ENCODE data around the gene COL4A4. TPM values are rescaled to one million over a fixed set of nuclear protein-coding genes. Genes with fewer than 3 reads are reported as not detected.

The COL4A4 gene
- total and polyA plus RNA-seq, 4 donors = 1.4 to 1.8 (median 1.7) TPM

- no peak for DNase-seq (ENCODE audit: low read depth in 4 of 6, low spot score in 6 of 6)
Observed at GRCh38 chr2:227043981-227044380, 120.0 kb downstream of the COL4A4 start.

GRCh38 chr2:227038550-227039189 lies 125.3 kb downstream of the COL4A4 start:
- no peaks in the 10 kb centered on the region for H3K36me3 ChIP-seq (ENCODE audit: control insufficient read depth, insufficient read depth, low read length)
- H3K9me3 ChIP-seq (ENCODE audit: control insufficient read depth, insufficient read depth, low read length) = no peaks in the 10 kb centered on the region
- peak in 2 of 6 donors; percentile 21 to 62 for DNase-seq (ENCODE audit: low read depth in 4 of 6, low spot score in 6 of 6)
- no peak overlapping the region for H3K27ac ChIP-seq (ENCODE audit: low read depth, low read length)
- no peaks in the 10 kb centered on the region for H3K27me3 ChIP-seq (ENCODE audit: control insufficient read depth, insufficient read depth, low read length)
- no CpG with 5 or more reads among the region's 1 CpG for WGBS (ENCODE audit: insufficient coverage)
- H3K4me1 ChIP-seq (ENCODE audit: control insufficient read depth, insufficient read depth, low read length) = no peaks in the 10 kb centered on the region
- H3K4me3 ChIP-seq (ENCODE audit: low read depth, low read length) = no peak overlapping the region

More at GRCh38 chr2:227043981-227044380, 120.0 kb downstream of the COL4A4 start:
- no CpG with 5 or more reads among the region's 3 CpGs for WGBS (ENCODE audit: insufficient coverage)
- H3K27me3 ChIP-seq (ENCODE audit: control insufficient read depth, insufficient read depth, low read length) = no peaks in the 10 kb centered on the region
- H3K4me1 ChIP-seq (ENCODE audit: control insufficient read depth, insufficient read depth, low read length) = no peaks in the 10 kb centered on the region
- H3K36me3 ChIP-seq (ENCODE audit: control insufficient read depth, insufficient read depth, low read length) = no peaks in the 10 kb centered on the region
- no peak overlapping the region for H3K27ac ChIP-seq (ENCODE audit: low read depth, low read length)
- H3K4me3 ChIP-seq (ENCODE audit: low read depth, low read length) = no peak overlapping the region
- no peaks in the 10 kb centered on the region for H3K9me3 ChIP-seq (ENCODE audit: control insufficient read depth, insufficient read depth, low read length)

GRCh38 chr2:227036527-227036926 lies 127.5 kb downstream of the COL4A4 start:
- Histone ChIP-seq H3K36me3 (ENCODE audit: control insufficient read depth, insufficient read depth, low read length) (no peaks in the 10 kb centered on the region), H3K27ac (ENCODE audit: low read depth, low read length) (no peak overlapping the region), H3K9me3 (ENCODE audit: control insufficient read depth, insufficient read depth, low read length) (no peaks in the 10 kb centered on the region), H3K4me3 (ENCODE audit: low read depth, low read length) (no peak overlapping the region), H3K27me3 (ENCODE audit: control insufficient read depth, insufficient read depth, low read length) (no peaks in the 10 kb centered on the region), H3K4me1 (ENCODE audit: control insufficient read depth, insufficient read depth, low read length) (no peaks in the 10 kb centered on the region)
- 30% methylated on average over 2 of the region's 3 CpGs for WGBS (ENCODE audit: insufficient coverage)
- DNase-seq (ENCODE audit: low read depth in 4 of 6, low spot score in 6 of 6) = no peak

GRCh38 chr2:227035711-227036367 lies 128.2 kb downstream of the COL4A4 start:
- Histone ChIP-seq H3K27ac (ENCODE audit: low read depth, low read length) (no peak overlapping the region), H3K9me3 (ENCODE audit: control insufficient read depth, insufficient read depth, low read length) (no peaks in the 10 kb centered on the region), H3K4me3 (ENCODE audit: low read depth, low read length) (no peak overlapping the region), H3K4me1 (ENCODE audit: control insufficient read depth, insufficient read depth, low read length) (no peaks in the 10 kb centered on the region), H3K27me3 (ENCODE audit: control insufficient read depth, insufficient read depth, low read length) (no peaks in the 10 kb centered on the region), H3K36me3 (ENCODE audit: control insufficient read depth, insufficient read depth, low read length) (no peaks in the 10 kb centered on the region)
- peak in 2 of 6 donors; percentile 20 to 55 for DNase-seq (ENCODE audit: low read depth in 4 of 6, low spot score in 6 of 6)
- 0% methylated on average over 1 of the region's 7 CpGs for WGBS (ENCODE audit: insufficient coverage)

- Histone ChIP-seq H3K4me3 (ENCODE audit: low read depth, low read length) (no peak overlapping the region), H3K9me3 (ENCODE audit: control insufficient read depth, insufficient read depth, low read length) (no peaks in the 10 kb centered on the region), H3K27ac (ENCODE audit: low read depth, low read length) (no peak overlapping the region), H3K27me3 (ENCODE audit: control insufficient read depth, insufficient read depth, low read length) (no peaks in the 10 kb centered on the region), H3K36me3 (ENCODE audit: control insufficient read depth, insufficient read depth, low read length) (no peaks in the 10 kb centered on the region), H3K4me1 (ENCODE audit: control insufficient read depth, insufficient read depth, low read length) (no peaks in the 10 kb centered on the region)
- DNase-seq (ENCODE audit: low read depth in 4 of 6, low spot score in 6 of 6) = peak in 2 of 6 donors; percentile 9 to 22
- WGBS (ENCODE audit: insufficient coverage) = 64% methylated on average over 13 of the region's 16 CpGs
Observed at GRCh38 chr2:227033471-227034148, 130.4 kb downstream of the COL4A4 start.

GRCh38 chr2:227031379-227031778 lies 132.6 kb downstream of the COL4A4 start:
- no peaks in the 10 kb centered on the region for H3K9me3 ChIP-seq (ENCODE audit: control insufficient read depth, insufficient read depth, low read length)
- no peak overlapping the region for H3K27ac ChIP-seq (ENCODE audit: low read depth, low read length)
- no peak for DNase-seq (ENCODE audit: low read depth in 4 of 6, low spot score in 6 of 6)
- WGBS (ENCODE audit: insufficient coverage) = 62% methylated on average over 3 of the region's 3 CpGs
- H3K4me1 ChIP-seq (ENCODE audit: control insufficient read depth, insufficient read depth, low read length) = no peaks in the 10 kb centered on the region
- H3K4me3 ChIP-seq (ENCODE audit: low read depth, low read length) = no peak overlapping the region
- no peaks in the 10 kb centered on the region for H3K27me3 ChIP-seq (ENCODE audit: control insufficient read depth, insufficient read depth, low read length)
- no peaks in the 10 kb centered on the region for H3K36me3 ChIP-seq (ENCODE audit: control insufficient read depth, insufficient read depth, low read length)

- Histone ChIP-seq H3K9me3 (ENCODE audit: control insufficient read depth, insufficient read depth, low read length) (no peaks in the 10 kb centered on the region), H3K27me3 (ENCODE audit: control insufficient read depth, insufficient read depth, low read length) (no peaks in the 10 kb centered on the region), H3K36me3 (ENCODE audit: control insufficient read depth, insufficient read depth, low read length) (no peaks in the 10 kb centered on the region), H3K4me1 (ENCODE audit: control insufficient read depth, insufficient read depth, low read length) (no peaks in the 10 kb centered on the region), H3K4me3 (ENCODE audit: low read depth, low read length) (no peak overlapping the region), H3K27ac (ENCODE audit: low read depth, low read length) (no peak overlapping the region)
- DNase-seq (ENCODE audit: low read depth in 4 of 6, low spot score in 6 of 6) = no peak
- WGBS (ENCODE audit: insufficient coverage) = 100% methylated on average over 1 of the region's 2 CpGs
Observed at GRCh38 chr2:227030789-227031188, 133.2 kb downstream of the COL4A4 start.

- no peak for DNase-seq (ENCODE audit: low read depth in 4 of 6, low spot score in 6 of 6)
- Histone ChIP-seq H3K27me3 (ENCODE audit: control insufficient read depth, insufficient read depth, low read length) (no peaks in the 10 kb centered on the region), H3K27ac (ENCODE audit: low read depth, low read length) (no peak overlapping the region), H3K4me1 (ENCODE audit: control insufficient read depth, insufficient read depth, low read length) (no peaks in the 10 kb centered on the region), H3K36me3 (ENCODE audit: control insufficient read depth, insufficient read depth, low read length) (no peaks in the 10 kb centered on the region), H3K9me3 (ENCODE audit: control insufficient read depth, insufficient read depth, low read length) (no peaks in the 10 kb centered on the region), H3K4me3 (ENCODE audit: low read depth, low read length) (no peak overlapping the region)
- no CpG with 5 or more reads among the region's 3 CpGs for WGBS (ENCODE audit: insufficient coverage)
Observed at GRCh38 chr2:227029426-227030105, 134.4 kb downstream of the COL4A4 start.

GRCh38 chr2:227025510-227025909 lies 138.5 kb downstream of the COL4A4 start:
- Histone ChIP-seq H3K4me3 (ENCODE audit: low read depth, low read length) (no peak overlapping the region), H3K4me1 (ENCODE audit: control insufficient read depth, insufficient read depth, low read length) (no peaks in the 10 kb centered on the region), H3K36me3 (ENCODE audit: control insufficient read depth, insufficient read depth, low read length) (no peaks in the 10 kb centered on the region), H3K27me3 (ENCODE audit: control insufficient read depth, insufficient read depth, low read length) (no peaks in the 10 kb centered on the region), H3K9me3 (ENCODE audit: control insufficient read depth, insufficient read depth, low read length) (no peaks in the 10 kb centered on the region), H3K27ac (ENCODE audit: low read depth, low read length) (no peak overlapping the region)
- no CpG with 5 or more reads among the region's 2 CpGs for WGBS (ENCODE audit: insufficient coverage)
- no peak for DNase-seq (ENCODE audit: low read depth in 4 of 6, low spot score in 6 of 6)
